HepG2 (cell line): ENCODE measurements around the gene EIF3B. TPM values are rescaled to one million over a fixed set of nuclear protein-coding genes. Genes with fewer than 3 reads are reported as not detected.

ENCODE experiments used
- AGO2 ChIP-seq: fragments of 200-400 bp; formaldehyde crosslinking; optimal IDR thresholded peaks from 2 replicates; pipeline ENCODE3; 2017; ENCODE audit warnings: mild to moderate bottlenecking, low read depth, low read length, moderate library complexity
- ASH2L ChIP-seq: fragments of 300-600, 200-600 bp; sonication (generic); IDR thresholded peaks from 2 replicates; pipeline ENCODE4 v1.7.0; 2017; ENCODE audit warnings: low read depth, mild to moderate bottlenecking, moderate library complexity, mixed read lengths, low read length; ENCODE audit not compliant: insufficient read length
- CCAR2 ChIP-seq: fragments of 200-400 bp; formaldehyde crosslinking; optimal IDR thresholded peaks from 2 replicates; pipeline ENCODE3; 2018; ENCODE audit warnings: low read depth, mild to moderate bottlenecking, low read length, moderate library complexity
- GATAD1 ChIP-seq: IDR thresholded peaks from 2 replicates; pipeline ENCODE4 v1.6.1; 2016; ENCODE audit warnings: missing genetic modification reagents, missing compliant biosample characterization
- GLI4 ChIP-seq: sonication (generic); formaldehyde crosslinking; IDR thresholded peaks from 2 replicates; pipeline ENCODE4 v1.5.1; 2020; ENCODE audit warnings: missing genetic modification reagents, mild to moderate bottlenecking, moderate library complexity, borderline replicate concordance
- GTF3A ChIP-seq: sonication (generic); formaldehyde crosslinking; conservative IDR thresholded peaks from 2 replicates; pipeline ENCODE4 v1.4.0; 2020; ENCODE audit warnings: mild to moderate bottlenecking, missing genetic modification reagents
- HMG20A ChIP-seq: IDR thresholded peaks from 2 replicates; pipeline ENCODE4 v1.6.1; 2016; ENCODE audit warnings: borderline replicate concordance
- IRX3 ChIP-seq: sonication (generic); formaldehyde crosslinking; IDR thresholded peaks from 2 replicates; pipeline ENCODE4 v1.8.1; 2023; ENCODE audit warnings: mild to moderate bottlenecking, low read depth, missing genetic modification reagents, borderline replicate concordance
- KAT2B ChIP-seq: fragments of 150-350 bp; IDR thresholded peaks from 2 replicates; pipeline ENCODE4 v1.6.1; 2014; ENCODE audit warnings: low read depth, low read length, borderline replicate concordance
- MAFF ChIP-seq: IDR thresholded peaks from 2 replicates; pipeline ENCODE4 v1.6.1; 2011; ENCODE audit warnings: low read depth, low read length, improper control_type of control experiment
- ZC3H4 ChIP-seq: sonication (generic); formaldehyde crosslinking; IDR thresholded peaks from 2 replicates; pipeline ENCODE4 v1.4.0; 2020; ENCODE audit warnings: missing genetic modification reagents, borderline replicate concordance
- ZFP62 ChIP-seq: sonication (generic); formaldehyde crosslinking; IDR thresholded peaks from 2 replicates; pipeline ENCODE4 v1.4.0; 2020; ENCODE audit warnings: missing genetic modification reagents
- ZNF101 ChIP-seq: sonication (generic); formaldehyde crosslinking; IDR thresholded peaks from 2 replicates; pipeline ENCODE4 v1.4.0; 2020; ENCODE audit warnings: mild to moderate bottlenecking, low read depth, missing genetic modification reagents, borderline replicate concordance
- ZNF234 ChIP-seq: sonication (generic); formaldehyde crosslinking; conservative IDR thresholded peaks from 2 replicates; pipeline ENCODE4 v1.5.1; 2020; ENCODE audit warnings: mild to moderate bottlenecking, missing genetic modification reagents
- ZNF432 ChIP-seq: sonication (generic); formaldehyde crosslinking; IDR thresholded peaks from 2 replicates; pipeline ENCODE4 v1.5.0; 2020; ENCODE audit warnings: missing genetic modification reagents, mild to moderate bottlenecking, borderline replicate concordance
- ZNF549 ChIP-seq: sonication (generic); formaldehyde crosslinking; IDR thresholded peaks from 2 replicates; pipeline ENCODE4 v1.5.0; 2020; ENCODE audit warnings: missing genetic modification reagents
- ZNF709 ChIP-seq: sonication (generic); formaldehyde crosslinking; IDR thresholded peaks from 2 replicates; pipeline ENCODE4 v1.5.0; 2020; ENCODE audit warnings: mild to moderate bottlenecking, missing genetic modification reagents
- ZNF841 ChIP-seq: sonication (generic); formaldehyde crosslinking; IDR thresholded peaks from 2 replicates; pipeline ENCODE4 v1.8.1; 2023; ENCODE audit warnings: missing genetic modification reagents, borderline replicate concordance
- polyA plus RNA-seq, 8 experiments: library from polyadenylated mRNA; depleted of rRNA in 3 of 8; stranded (reverse) in 7 of 8; unstranded in 1 of 8; fragments of >200 nt; fragmentation: Illumina TruSeq in 4 of 8; extraction: Trizol in 4 of 8; gene quantifications; 2 replicates each; pipeline versions ENCODE4 v1.2.1 to v1.2.3, GENCODE V29; 2011 to 2016; ENCODE audit warnings: low read depth in 4 of 8, missing spikeins in 1 of 8, mixed read lengths in 1 of 8; ENCODE audit not compliant: insufficient read depth in 1 of 8
- total RNA-seq, 5 experiments: library from RNA; depleted of rRNA; stranded (reverse); fragments of >200 nt; fragmentation: Illumina TruSeq; extraction: Trizol; gene quantifications; 2 replicates each; pipeline ENCODE4 v1.2.3, GENCODE V29; 2016; ENCODE audit warnings: low read depth in 1 of 5
- TF ChIP-seq, protein P1 (sequence below): sonication (generic); formaldehyde crosslinking; IDR thresholded peaks from 2 replicates; pipeline ENCODE4 v1.8.0; 2022; ENCODE audit warnings: missing genetic modification reagents, low read depth, mild to moderate bottlenecking, borderline replicate concordance
- TF ChIP-seq, protein P2 (sequence below): sonication (generic); formaldehyde crosslinking; IDR thresholded peaks from 2 replicates; pipeline ENCODE4 v1.9.0; 2021; ENCODE audit warnings: missing genetic modification reagents, borderline replicate concordance
- TF ChIP-seq, protein P3 (sequence below): sonication (generic); formaldehyde crosslinking; IDR thresholded peaks from 2 replicates; pipeline ENCODE4 v1.4.0; 2020; ENCODE audit warnings: mild to moderate bottlenecking, missing genetic modification reagents, borderline replicate concordance
- TF ChIP-seq, protein P4 (sequence below): sonication (generic); formaldehyde crosslinking; IDR thresholded peaks from 2 replicates; pipeline ENCODE4 v1.9.0; 2022; ENCODE audit warnings: low read depth, missing genetic modification reagents
- TF ChIP-seq, protein P5 (sequence below): sonication (generic); formaldehyde crosslinking; IDR thresholded peaks from 2 replicates; pipeline ENCODE4 v1.8.1; 2023; ENCODE audit warnings: mild to moderate bottlenecking, missing genetic modification reagents, borderline replicate concordance
- TF ChIP-seq, protein P6 (sequence below): sonication (generic); formaldehyde crosslinking; IDR thresholded peaks from 2 replicates; pipeline ENCODE4 v1.4.0; 2020; ENCODE audit warnings: missing genetic modification reagents

The EIF3B gene
- total and polyA plus RNA-seq, 2 of the 13 experiments (the other 11 are each of a cell fraction or from before 2014, with no cell fraction given), result 92.2 to 241 TPM

DNA sequence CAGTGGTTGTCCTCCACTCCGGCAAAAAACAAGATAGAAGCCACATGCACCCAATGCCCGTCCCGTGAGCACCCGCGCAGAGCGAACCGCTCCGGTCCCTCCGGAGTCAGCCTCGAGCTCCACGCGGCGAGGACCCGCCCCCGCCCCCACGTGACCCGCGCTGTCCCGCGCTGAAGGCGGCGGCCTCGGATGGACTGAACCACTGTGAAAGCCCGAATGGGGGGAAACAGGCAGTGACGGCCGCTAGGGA lies 766 bp upstream of the EIF3B start (continued):
- TF ChIP-seq ZNF841 (CRISPR knock-in tag) (no peak), GATAD1 (peak; percentile 50), ZFP62 (CRISPR knock-in tag) (no peak), ZNF234 (CRISPR knock-in tag) (no peak), GLI4 (CRISPR knock-in tag) (no peak), MAFF (no peak), ZC3H4 (CRISPR knock-in tag) (no peak), GTF3A (CRISPR knock-in tag) (no peak), ZNF101 (CRISPR knock-in tag) (peak; percentile 67; the same call in 1 of the 2 replicates), ZNF432 (0 out of 2 replicates have a peak, but pooled peaks have one; percentile 43), ASH2L (no peak), IRX3 (CRISPR knock-in tag) (peak; percentile 92), KAT2B (no peak), HMG20A (no peak), CCAR2 (no peak), ZNF709 (peak; percentile 84; the same call in 1 of the 2 replicates), AGO2 (peak; percentile 38), ZNF549 (CRISPR knock-in tag) (no peak)
- TF ChIP-seq, protein P1, sequence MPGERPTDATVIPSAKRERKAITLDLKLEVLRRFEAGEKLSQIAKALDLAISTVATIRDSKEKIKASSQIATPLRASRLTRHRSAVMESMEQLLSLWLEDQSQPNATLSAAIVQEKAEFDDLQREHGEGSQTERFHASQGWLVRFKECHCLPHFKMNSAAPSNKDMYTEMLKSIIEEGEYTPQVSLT (CRISPR knock-in tag), result no peak
- TF ChIP-seq, protein P2, sequence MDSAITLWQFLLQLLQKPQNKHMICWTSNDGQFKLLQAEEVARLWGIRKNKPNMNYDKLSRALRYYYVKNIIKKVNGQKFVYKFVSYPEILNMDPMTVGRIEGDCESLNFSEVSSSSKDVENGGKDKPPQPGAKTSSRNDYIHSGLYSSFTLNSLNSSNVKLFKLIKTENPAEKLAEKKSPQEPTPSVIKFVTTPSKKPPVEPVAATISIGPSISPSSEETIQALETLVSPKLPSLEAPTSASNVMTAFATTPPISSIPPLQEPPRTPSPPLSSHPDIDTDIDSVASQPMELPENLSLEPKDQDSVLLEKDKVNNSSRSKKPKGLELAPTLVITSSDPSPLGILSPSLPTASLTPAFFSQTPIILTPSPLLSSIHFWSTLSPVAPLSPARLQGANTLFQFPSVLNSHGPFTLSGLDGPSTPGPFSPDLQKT (CRISPR knock-in tag), result peak; percentile 22; the same call in 1 of the 2 replicates
- TF ChIP-seq, protein P3, sequence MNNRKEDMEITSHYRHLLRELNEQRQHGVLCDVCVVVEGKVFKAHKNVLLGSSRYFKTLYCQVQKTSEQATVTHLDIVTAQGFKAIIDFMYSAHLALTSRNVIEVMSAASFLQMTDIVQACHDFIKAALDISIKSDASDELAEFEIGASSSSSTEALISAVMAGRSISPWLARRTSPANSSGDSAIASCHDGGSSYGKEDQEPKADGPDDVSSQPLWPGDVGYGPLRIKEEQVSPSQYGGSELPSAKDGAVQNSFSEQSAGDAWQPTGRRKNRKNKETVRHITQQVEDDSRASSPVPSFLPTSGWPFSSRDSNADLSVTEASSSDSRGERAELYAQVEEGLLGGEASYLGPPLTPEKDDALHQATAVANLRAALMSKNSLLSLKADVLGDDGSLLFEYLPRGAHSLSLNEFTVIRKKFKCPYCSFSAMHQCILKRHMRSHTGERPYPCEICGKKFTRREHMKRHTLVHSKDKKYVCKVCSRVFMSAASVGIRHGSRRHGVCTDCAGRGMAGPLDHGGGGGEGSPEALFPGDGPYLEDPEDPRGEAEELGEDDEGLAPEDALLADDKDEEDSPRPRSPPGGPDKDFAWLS, result no peak
- TF ChIP-seq, protein P4, sequence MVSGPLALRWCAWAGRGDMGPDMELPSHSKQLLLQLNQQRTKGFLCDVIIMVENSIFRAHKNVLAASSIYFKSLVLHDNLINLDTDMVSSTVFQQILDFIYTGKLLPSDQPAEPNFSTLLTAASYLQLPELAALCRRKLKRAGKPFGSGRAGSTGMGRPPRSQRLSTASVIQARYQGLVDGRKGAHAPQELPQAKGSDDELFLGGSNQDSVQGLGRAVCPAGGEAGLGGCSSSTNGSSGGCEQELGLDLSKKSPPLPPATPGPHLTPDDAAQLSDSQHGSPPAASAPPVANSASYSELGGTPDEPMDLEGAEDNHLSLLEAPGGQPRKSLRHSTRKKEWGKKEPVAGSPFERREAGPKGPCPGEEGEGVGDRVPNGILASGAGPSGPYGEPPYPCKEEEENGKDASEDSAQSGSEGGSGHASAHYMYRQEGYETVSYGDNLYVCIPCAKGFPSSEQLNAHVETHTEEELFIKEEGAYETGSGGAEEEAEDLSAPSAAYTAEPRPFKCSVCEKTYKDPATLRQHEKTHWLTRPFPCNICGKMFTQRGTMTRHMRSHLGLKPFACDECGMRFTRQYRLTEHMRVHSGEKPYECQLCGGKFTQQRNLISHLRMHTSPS (CRISPR knock-in tag), result no peak
- TF ChIP-seq, protein P5, sequence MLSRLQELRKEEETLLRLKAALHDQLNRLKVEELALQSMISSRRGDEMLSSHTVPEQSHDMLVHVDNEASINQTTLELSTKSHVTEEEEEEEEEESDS (CRISPR knock-in tag), result peak; percentile 68
- TF ChIP-seq, protein P6, sequence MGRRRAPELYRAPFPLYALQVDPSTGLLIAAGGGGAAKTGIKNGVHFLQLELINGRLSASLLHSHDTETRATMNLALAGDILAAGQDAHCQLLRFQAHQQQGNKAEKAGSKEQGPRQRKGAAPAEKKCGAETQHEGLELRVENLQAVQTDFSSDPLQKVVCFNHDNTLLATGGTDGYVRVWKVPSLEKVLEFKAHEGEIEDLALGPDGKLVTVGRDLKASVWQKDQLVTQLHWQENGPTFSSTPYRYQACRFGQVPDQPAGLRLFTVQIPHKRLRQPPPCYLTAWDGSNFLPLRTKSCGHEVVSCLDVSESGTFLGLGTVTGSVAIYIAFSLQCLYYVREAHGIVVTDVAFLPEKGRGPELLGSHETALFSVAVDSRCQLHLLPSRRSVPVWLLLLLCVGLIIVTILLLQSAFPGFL (CRISPR knock-in tag), result no peak
